Esophagus squamous epithelium (tissue), 5 donors: ENCODE measurements around the gene RIN3. TPM values are rescaled to one million over a fixed set of nuclear protein-coding genes. Genes with fewer than 3 reads are reported as not detected.

Source experiments
- DNase-seq: peaks from one replicate; lab custom pipeline; 2025; lab: John Stamatoyannopoulos, UW
- H3K27ac ChIP-seq, 4 donors: fragments of 200-600 bp; sonication (generic); one replicate each; pipeline ENCODE4 v1.5.1; 2016 to 2019; ENCODE audit warnings: mild to moderate bottlenecking in 1 of 4
- H3K27me3 ChIP-seq, 4 donors: fragments of 200-600 bp; sonication (generic); 1 replicate in 3 of 4; 2 replicates in 1 of 4; pipeline versions ENCODE4 v1.5.1 to v1.6.0; 2017 to 2021; ENCODE audit warnings: antibody characterized with exemption in 1 of 4
- H3K36me3 ChIP-seq, 3 donors: fragments of 200-600 bp; sonication (generic); one replicate each; pipeline ENCODE4 v1.5.1; 2016 to 2019
- H3K4me1 ChIP-seq, 3 donors: fragments of 200-600 bp; sonication (generic); one replicate each; pipeline ENCODE4 v1.5.1; 2017 to 2019
- H3K4me3 ChIP-seq, 4 donors: fragments of 200-600 bp; sonication (generic); 1 replicate in 3 of 4; 2 replicates in 1 of 4; pipeline ENCODE4 v1.5.1; 2016 to 2019; ENCODE audit warnings: mild to moderate bottlenecking in 2 of 4, moderate library complexity in 1 of 4
- H3K9me3 ChIP-seq, 3 donors: fragments of 200-600 bp; sonication (generic); one replicate each; pipeline ENCODE4 v1.5.1; 2016 to 2019
- POLR2A ChIP-seq, 4 donors: fragments of 450-650 bp; IDR thresholded peaks; one replicate each; pipeline ENCODE4 v1.6.1; 2017; ENCODE audit warnings: antibody characterized with exemption in 4 of 4, mild to moderate bottlenecking in 4 of 4, moderate library complexity in 3 of 4
- WGBS, 2 donors: methylation state at CpG; one replicate each; pipeline ENCODE4 v1.1.5; 2018; 5-methylcytosine and 5-hydroxymethylcytosine counted together
- intact Hi-C: fragments of 100-400 bp; cut with DNase I; formaldehyde crosslinking; loops from one replicate; pipeline ENCODE4 v1.15.0; 2022
- total RNA-seq, 4 donors: library from RNA; depleted of rRNA; stranded (reverse); fragments of >200 nt; gene quantifications; one replicate each; pipeline ENCODE4 v1.1.0, GENCODE V29; 2016
- TF ChIP-seq, protein P1 (sequence below), 6 experiments: fragments of 450-650 bp in 4 of 6; fragments of 200-600 bp in 2 of 6; sonication (generic) in 2 of 6; IDR thresholded peaks; one replicate each; pipeline ENCODE4 v1.5.1; 2016 to 2019; ENCODE audit warnings: antibody characterized with exemption in 6 of 6, mild to moderate bottlenecking in 4 of 6, moderate library complexity in 4 of 6
- donor health status: DM: yes; HTN: yes; CAD: no.

The RIN3 gene
- total RNA-seq, 4 donors from 2014 or later: 1.9 to 9.7 (median 4.4) TPM

GRCh38 chr14:92525322-92526095 is 11.9 kb downstream of the RIN3 start:
- no peak overlapping the region for H3K4me3 ChIP-seq
- WGBS, 2 donors: 78 to 80% methylated on average over 6 to 7 of the region's 12 CpGs
- H3K27ac ChIP-seq: peak overlapping the region in 3 of 4 donors; percentile 52 to 69 (median 58)
- H3K4me1 ChIP-seq: peaks cover 0 to 49% (median 9%) of the 10 kb centered on the region in 3 donors
- DNase-seq: no peak
- H3K9me3 ChIP-seq: no peaks in the 10 kb centered on the region
- no peaks in the 10 kb centered on the region for H3K36me3 ChIP-seq
- TF ChIP-seq POLR2A (IDR thresholded peaks at IDR 0.05): no peak
- TF ChIP-seq, protein P1, sequence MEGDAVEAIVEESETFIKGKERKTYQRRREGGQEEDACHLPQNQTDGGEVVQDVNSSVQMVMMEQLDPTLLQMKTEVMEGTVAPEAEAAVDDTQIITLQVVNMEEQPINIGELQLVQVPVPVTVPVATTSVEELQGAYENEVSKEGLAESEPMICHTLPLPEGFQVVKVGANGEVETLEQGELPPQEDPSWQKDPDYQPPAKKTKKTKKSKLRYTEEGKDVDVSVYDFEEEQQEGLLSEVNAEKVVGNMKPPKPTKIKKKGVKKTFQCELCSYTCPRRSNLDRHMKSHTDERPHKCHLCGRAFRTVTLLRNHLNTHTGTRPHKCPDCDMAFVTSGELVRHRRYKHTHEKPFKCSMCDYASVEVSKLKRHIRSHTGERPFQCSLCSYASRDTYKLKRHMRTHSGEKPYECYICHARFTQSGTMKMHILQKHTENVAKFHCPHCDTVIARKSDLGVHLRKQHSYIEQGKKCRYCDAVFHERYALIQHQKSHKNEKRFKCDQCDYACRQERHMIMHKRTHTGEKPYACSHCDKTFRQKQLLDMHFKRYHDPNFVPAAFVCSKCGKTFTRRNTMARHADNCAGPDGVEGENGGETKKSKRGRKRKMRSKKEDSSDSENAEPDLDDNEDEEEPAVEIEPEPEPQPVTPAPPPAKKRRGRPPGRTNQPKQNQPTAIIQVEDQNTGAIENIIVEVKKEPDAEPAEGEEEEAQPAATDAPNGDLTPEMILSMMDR (IDR thresholded peaks at IDR 0.05): no peak
- no peaks in the 10 kb centered on the region for H3K27me3 ChIP-seq
- intact Hi-C loops: no loop called here

GRCh38 chr14:92527721-92528120 is 14.1 kb downstream of the RIN3 start:
- WGBS, 2 donors: 63 to 76% methylated on average over 9 of the region's 14 CpGs
- intact Hi-C loops: no loop called here
- no peaks in the 10 kb centered on the region for H3K36me3 ChIP-seq
- TF ChIP-seq POLR2A (IDR thresholded peaks at IDR 0.05): no peak
- TF ChIP-seq, protein P1 (IDR thresholded peaks at IDR 0.05): no peak
- peaks cover 0 to 57% (median 9%) of the 10 kb centered on the region in 3 donors for H3K4me1 ChIP-seq
- no peaks in the 10 kb centered on the region for H3K27me3 ChIP-seq
- no peak overlapping the region for H3K4me3 ChIP-seq
- H3K9me3 ChIP-seq: no peaks in the 10 kb centered on the region
- peak overlapping the region in 2 of 4 donors; percentile 30 to 52 for H3K27ac ChIP-seq
- DNase-seq: no peak

- WGBS, 2 donors: 92 to 96% methylated on average over 9 to 13 of the region's 14 CpGs
- Histone ChIP-seq H3K9me3 (no peaks in the 10 kb centered on the region), H3K27ac (peak overlapping the region in 1 of 4 donors; percentile 52), H3K4me3 (no peak overlapping the region), H3K4me1 (peaks cover 0 to 55% (median 9%) of the 10 kb centered on the region in 3 donors), H3K36me3 (no peaks in the 10 kb centered on the region), H3K27me3 (no peaks in the 10 kb centered on the region)
- TF ChIP-seq POLR2A (IDR thresholded peaks at IDR 0.05): no peak
- TF ChIP-seq, protein P1 (IDR thresholded peaks at IDR 0.05): no peak
- intact Hi-C loops: no loop called here
- DNase-seq: no peak
Measured at GRCh38 chr14:92528486-92529100, 15.0 kb downstream of the RIN3 start.

DNA sequence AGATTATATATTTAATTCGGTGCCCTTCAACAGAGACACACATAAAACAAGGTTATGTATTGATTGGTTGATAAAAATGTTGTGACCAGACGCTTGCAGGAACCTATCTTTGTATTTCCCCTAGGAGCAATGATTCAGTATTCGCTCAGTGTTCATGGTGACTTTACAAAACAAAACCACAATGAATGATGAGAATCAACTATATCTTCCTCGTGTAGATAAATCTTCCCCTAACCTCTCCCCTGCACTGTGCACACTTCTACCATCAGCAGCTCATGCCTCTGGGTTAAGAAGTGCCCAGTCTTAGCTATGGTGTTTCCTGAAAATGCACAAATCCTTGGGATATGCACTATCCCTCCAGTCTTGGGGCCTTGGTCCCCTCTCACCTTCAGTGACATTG is 16.3 kb downstream of the RIN3 start:
- no peak for DNase-seq
- TF ChIP-seq, protein P1 (IDR thresholded peaks at IDR 0.05): no peak
- TF ChIP-seq POLR2A (IDR thresholded peaks at IDR 0.05): no peak
- intact Hi-C loops: no loop called here
- Histone ChIP-seq H3K9me3 (no peaks in the 10 kb centered on the region), H3K27me3 (no peaks in the 10 kb centered on the region), H3K36me3 (no peaks in the 10 kb centered on the region), H3K4me3 (no peak overlapping the region), H3K4me1 (peaks cover 0 to 46% (median 2%) of the 10 kb centered on the region in 3 donors), H3K27ac (peak overlapping the region in 1 of 4 donors; percentile 11)
- 65 to 66% methylated on average over 4 of the region's 4 CpGs for WGBS, 2 donors
